Activated B cell treated with CpG ODN at 0.5 μM for 24 hours (primary cell): ENCODE results near the gene MYO9B. TPM values are rescaled to one million over a fixed set of nuclear protein-coding genes. Genes with fewer than 3 reads are reported as not detected.
A peak's percentile ranks its signal among the peaks of the same experiment; 100 is the strongest.

Experiments used
- ATAC-seq: fragments of 200-7000 bp; cut with Tn5 transposase; one replicate; pipeline ENCODE4 v1.10.0; 2021; ENCODE audit warnings: low read depth, mild to moderate bottlenecking, moderate library complexity
- CTCF ChIA-PET: fragments of 350-600 bp; sonication (Branson Sonifier 250); formaldehyde crosslinking; loops from one replicate; lab custom pipeline; 2021; ENCODE audit warnings: antibody characterized with exemption; lab: Charles Lee
- POLR2A ChIA-PET: fragments of 350-600 bp; sonication (Branson Sonifier 250); formaldehyde crosslinking; loops from one replicate; lab custom pipeline; 2021; ENCODE audit warnings: antibody characterized with exemption; lab: Charles Lee
- DNase-seq: peaks from one replicate; pipeline ENCODE4 v3.0.0; 2022
- H3K27ac Mint-ChIP-seq: one replicate; pipeline ENCODE4 v1.8.0; 2020; ENCODE audit warnings: mixed read lengths
- H3K27me3 Mint-ChIP-seq: one replicate; pipeline ENCODE4 v1.8.0; 2021; ENCODE audit warnings: mixed read lengths
- H3K36me3 Mint-ChIP-seq: one replicate; pipeline ENCODE4 v1.8.0; 2021; ENCODE audit warnings: low read depth, mixed read lengths
- H3K4me1 Mint-ChIP-seq: one replicate; pipeline ENCODE4 v1.8.0; 2021; ENCODE audit warnings: mixed read lengths
- H3K4me3 Mint-ChIP-seq: one replicate; pipeline ENCODE4 v1.8.0; 2020; ENCODE audit warnings: mild to moderate bottlenecking, mixed read lengths
- H3K9me3 Mint-ChIP-seq: one replicate; pipeline ENCODE4 v1.8.0; 2020; ENCODE audit warnings: mixed read lengths
- intact Hi-C: fragments of 100-400 bp; cut with micrococcal nuclease; formaldehyde crosslinking; loops from one replicate; pipeline ENCODE4 v1.15.1; 2024
- total RNA-seq: library from RNA; stranded (reverse); gene quantifications from 2 replicates; pipeline ENCODE4 v1.2.3, GENCODE V29; 2022
- TF ChIP-seq, protein P1 (sequence below): fragments of 200-600 bp; IDR thresholded peaks from one replicate; pipeline ENCODE4 v1.8.0; 2022; ENCODE audit warnings: antibody characterized with exemption, mild to moderate bottlenecking

Gene MYO9B
- total RNA-seq, 1 donor from 2014 or later = 239 TPM

DNA sequence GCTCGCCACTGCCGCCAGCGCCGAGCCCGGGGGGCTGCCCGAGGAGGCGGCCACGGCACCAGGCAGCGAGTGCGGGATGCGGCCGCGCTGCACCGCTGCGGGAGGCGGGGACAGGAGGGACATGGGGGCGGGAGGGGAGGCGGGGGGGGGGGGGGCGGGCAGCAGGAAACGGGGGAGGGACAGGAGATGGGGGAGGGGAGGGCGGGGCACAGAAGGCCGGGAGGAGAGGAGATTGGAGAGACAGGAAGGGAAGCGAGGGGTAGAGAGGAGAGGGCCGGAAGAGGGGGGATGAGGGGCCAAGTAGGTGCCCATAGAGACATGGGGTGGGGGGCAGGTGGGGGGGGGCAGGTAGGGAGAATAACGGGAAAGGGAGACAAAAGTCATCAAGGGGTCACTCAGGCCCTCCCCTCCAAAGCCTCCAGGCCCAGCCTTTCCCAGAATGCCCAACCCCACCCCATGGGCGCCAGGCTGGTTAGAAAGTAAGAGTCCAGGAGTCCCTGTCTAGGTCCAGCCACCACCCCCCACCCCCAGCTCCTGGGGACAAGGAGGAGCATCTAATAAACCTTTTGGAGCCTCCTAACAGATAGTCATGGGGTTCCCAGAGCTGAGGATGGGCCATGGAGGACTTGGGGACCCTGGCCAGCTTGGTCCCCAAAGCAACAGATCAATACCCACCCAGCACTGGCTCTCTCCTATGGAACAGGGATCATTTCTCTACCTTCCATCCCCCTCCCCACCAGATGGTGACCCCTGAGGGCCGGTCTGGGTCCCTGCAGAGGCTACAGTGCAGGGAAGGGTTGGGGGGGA is 160.6 kb downstream of the MYO9B start:
- ATAC-seq (peak; percentile 25), DNase-seq (no peak)
- ChIA-PET CTCF (interaction anchor here (0.6 to 2.7 kb wide), 21 partner anchors 8 to 463 kb away, joined by 3 to 10 read pairs (median 4); partner anchors contain the start of genes ANKLE1, BABAM1, HAUS8 and MYO9B), POLR2A (interaction anchor here (0.6 to 4.2 kb wide), 11 partner anchors 9 to 612 kb away, joined by 3 to 25 read pairs (median 4); partner anchors contain the start of genes NR2F6, OCEL1 and USE1)
- no peaks in the 10 kb centered on the region for H3K9me3 Mint-ChIP-seq
- peaks cover 9% of the 10 kb centered on the region for H3K4me1 Mint-ChIP-seq
- peaks cover 7% of the 10 kb centered on the region for H3K36me3 Mint-ChIP-seq
- H3K4me3 Mint-ChIP-seq = peak overlapping the region; percentile 15
- no peak overlapping the region for H3K27ac Mint-ChIP-seq
- intact Hi-C loops = loop anchor here (1.0 to 2.0 kb wide), 8 partner anchors 10 to 169 kb away; partner anchors contain the start of genes BABAM1, HAUS8, MYO9B and OCEL1
- TF ChIP-seq, protein P1, sequence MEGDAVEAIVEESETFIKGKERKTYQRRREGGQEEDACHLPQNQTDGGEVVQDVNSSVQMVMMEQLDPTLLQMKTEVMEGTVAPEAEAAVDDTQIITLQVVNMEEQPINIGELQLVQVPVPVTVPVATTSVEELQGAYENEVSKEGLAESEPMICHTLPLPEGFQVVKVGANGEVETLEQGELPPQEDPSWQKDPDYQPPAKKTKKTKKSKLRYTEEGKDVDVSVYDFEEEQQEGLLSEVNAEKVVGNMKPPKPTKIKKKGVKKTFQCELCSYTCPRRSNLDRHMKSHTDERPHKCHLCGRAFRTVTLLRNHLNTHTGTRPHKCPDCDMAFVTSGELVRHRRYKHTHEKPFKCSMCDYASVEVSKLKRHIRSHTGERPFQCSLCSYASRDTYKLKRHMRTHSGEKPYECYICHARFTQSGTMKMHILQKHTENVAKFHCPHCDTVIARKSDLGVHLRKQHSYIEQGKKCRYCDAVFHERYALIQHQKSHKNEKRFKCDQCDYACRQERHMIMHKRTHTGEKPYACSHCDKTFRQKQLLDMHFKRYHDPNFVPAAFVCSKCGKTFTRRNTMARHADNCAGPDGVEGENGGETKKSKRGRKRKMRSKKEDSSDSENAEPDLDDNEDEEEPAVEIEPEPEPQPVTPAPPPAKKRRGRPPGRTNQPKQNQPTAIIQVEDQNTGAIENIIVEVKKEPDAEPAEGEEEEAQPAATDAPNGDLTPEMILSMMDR = no peak
- H3K27me3 Mint-ChIP-seq = no peaks in the 10 kb centered on the region

DNA sequence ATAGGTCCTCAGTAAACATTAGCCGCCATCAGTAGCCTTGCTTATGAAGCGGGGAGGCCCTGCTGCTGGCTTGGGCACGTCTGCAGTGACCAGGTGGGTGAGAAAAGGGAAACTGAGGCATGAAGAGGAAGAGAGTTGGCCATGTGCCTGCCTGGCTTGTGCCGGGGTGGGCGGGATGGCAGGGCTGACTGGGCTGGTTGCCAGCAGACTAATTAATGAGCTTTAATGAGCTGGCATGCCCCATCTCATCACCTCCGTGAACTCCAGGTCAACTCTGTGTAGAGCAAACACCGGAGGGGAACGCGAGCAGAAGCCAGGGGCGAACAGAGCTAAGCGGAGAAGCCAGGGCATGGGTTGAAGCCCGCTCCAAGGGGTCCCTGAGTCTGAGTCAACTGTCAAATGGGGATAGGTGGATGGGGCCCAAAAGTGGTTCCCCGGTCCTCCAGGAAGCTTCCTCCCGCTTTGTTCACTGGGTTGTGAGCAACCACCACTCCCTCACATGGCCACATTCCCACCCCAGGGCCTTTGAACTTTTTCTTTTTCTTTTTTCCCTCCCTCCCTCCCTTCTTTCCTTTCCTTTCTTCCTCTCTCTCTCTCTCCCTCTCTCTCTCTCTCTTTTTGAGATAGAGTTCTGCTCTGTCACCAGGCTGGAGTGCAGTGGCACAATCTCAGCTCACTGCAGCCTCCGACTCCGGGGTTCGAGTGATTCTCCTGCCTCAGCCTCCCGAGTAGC is 161.4 kb downstream of the MYO9B start:
- TF ChIP-seq, protein P1 = no peak
- Mint-ChIP-seq H3K4me3 (no peak overlapping the region), H3K36me3 (peaks cover 4% of the 10 kb centered on the region), H3K27ac (no peak overlapping the region), H3K4me1 (peaks cover 9% of the 10 kb centered on the region), H3K27me3 (no peaks in the 10 kb centered on the region), H3K9me3 (no peaks in the 10 kb centered on the region)
- no peak for ATAC-seq
- ChIA-PET POLR2A (interaction anchor here (0.6 to 4.2 kb wide), 3 partner anchors 22 to 611 kb away, joined by 3 to 25 read pairs (median 4); partner anchors contain the start of gene USE1), CTCF (interaction anchor here (1.1 to 2.7 kb wide), 3 partner anchors 23 to 185 kb away, joined by 3 to 10 read pairs (median 5); no protein-coding TSS in a partner anchor)
- no peak for DNase-seq
- intact Hi-C loops = no loop called here

GRCh38 chr19:17237747-17238706 is 162.4 kb downstream of the MYO9B start:
- CTCF ChIA-PET = interaction anchor here (1.1 to 2.7 kb wide), 2 partner anchors 22 to 29 kb away, joined by 3 to 10 read pairs; no protein-coding TSS in a partner anchor
- H3K9me3 Mint-ChIP-seq = no peaks in the 10 kb centered on the region
- ATAC-seq = no peak

GRCh38 chr19:17240062-17240752 is 164.6 kb downstream of the MYO9B start:
- H3K27ac Mint-ChIP-seq = no peak overlapping the region
- POLR2A ChIA-PET = interaction anchor here (0.5 kb wide), 1 partner anchor 24 kb away, joined by 4 read pairs; no protein-coding TSS in a partner anchor
- CTCF ChIA-PET = no interaction called here

More at GRCh38 chr19:17237747-17238706, 162.4 kb downstream of the MYO9B start:
- no peak overlapping the region for H3K27ac Mint-ChIP-seq
- DNase-seq = no peak
- H3K4me1 Mint-ChIP-seq = peaks cover 17% of the 10 kb centered on the region
- TF ChIP-seq, protein P1 = no peak
- no peaks in the 10 kb centered on the region for H3K27me3 Mint-ChIP-seq
- H3K4me3 Mint-ChIP-seq = peak overlapping the region; percentile 21
- no peaks in the 10 kb centered on the region for H3K36me3 Mint-ChIP-seq
- intact Hi-C loops = no loop called here
- POLR2A ChIA-PET = interaction anchor here (0.5 to 4.2 kb wide), 3 partner anchors 23 to 24 kb away, joined by 4 to 25 read pairs (median 4); partner anchors contain the start of gene USE1

More at GRCh38 chr19:17240062-17240752, 164.6 kb downstream of the MYO9B start:
- Mint-ChIP-seq H3K27me3 (no peaks in the 10 kb centered on the region), H3K9me3 (no peaks in the 10 kb centered on the region), H3K36me3 (no peaks in the 10 kb centered on the region), H3K4me3 (no peak overlapping the region), H3K4me1 (peaks cover 15% of the 10 kb centered on the region)
- intact Hi-C loops = no loop called here
- ATAC-seq (no peak), DNase-seq (no peak)
- TF ChIP-seq, protein P1 = no peak
